Liver (tissue), 9 donors: ENCODE results near the gene ZNF592. TPM values are rescaled to one million over a fixed set of nuclear protein-coding genes. Genes with fewer than 3 reads are reported as not detected.

Experiments used
- DNase-seq: peaks from one replicate; pipeline ENCODE4 v3.0.0-alpha.2; 2017; ENCODE audit warnings: low spot score
- H3K27ac ChIP-seq, 2 donors: one replicate each; pipeline ENCODE4 v1.7.0; 2013; ENCODE audit warnings: inconsistent platforms in 2 of 2, low read length in 2 of 2, control low read depth in 1 of 2, low read depth in 1 of 2, mild to moderate bottlenecking in 1 of 2
- H3K27me3 ChIP-seq, 4 donors: one replicate each; pipeline versions ENCODE4 v1.6.1 to v1.7.0; 2013; ENCODE audit warnings: low read length in 3 of 4, inconsistent platforms in 1 of 4, mild to moderate bottlenecking in 1 of 4, moderate library complexity in 1 of 4; ENCODE audit not compliant: control insufficient read depth in 4 of 4, insufficient read depth in 4 of 4
- H3K36me3 ChIP-seq, 4 donors: one replicate each; pipeline versions ENCODE4 v1.6.1 to v1.7.0; 2013; ENCODE audit warnings: low read length in 3 of 4, mild to moderate bottlenecking in 3 of 4, low read depth in 1 of 4, moderate library complexity in 1 of 4; ENCODE audit not compliant: control insufficient read depth in 4 of 4, insufficient read depth in 3 of 4
- H3K4me1 ChIP-seq, 4 donors: one replicate each; pipeline versions ENCODE4 v1.6.1 to v1.7.0; 2013; ENCODE audit warnings: low read length in 3 of 4, mild to moderate bottlenecking in 3 of 4, moderate library complexity in 1 of 4; ENCODE audit not compliant: control insufficient read depth in 4 of 4, insufficient read depth in 4 of 4
- H3K4me3 ChIP-seq, 3 donors: one replicate each; pipeline versions ENCODE4 v1.6.1 to v1.7.0; 2013; ENCODE audit warnings: low read length in 3 of 3, control low read depth in 1 of 3, low read depth in 1 of 3, mild to moderate bottlenecking in 1 of 3
- H3K9ac ChIP-seq, 2 donors: one replicate each; pipeline ENCODE4 v1.7.0; 2013; ENCODE audit warnings: low read length in 2 of 2, mild to moderate bottlenecking in 2 of 2, moderate library complexity in 2 of 2, control low read depth in 1 of 2, low read depth in 1 of 2
- H3K9me3 ChIP-seq, 4 donors: one replicate each; pipeline versions ENCODE4 v1.6.1 to v1.7.0; 2013; ENCODE audit warnings: low read length in 3 of 4; ENCODE audit not compliant: control insufficient read depth in 4 of 4
- EGR1 ChIP-seq, 2 donors: IDR thresholded peaks; 2 replicates each; pipeline ENCODE4 v1.6.1; 2016 to 2018; ENCODE audit warnings: antibody characterized with exemption in 2 of 2, low read depth in 2 of 2
- FOXA1 ChIP-seq: IDR thresholded peaks from 2 replicates; pipeline ENCODE4 v1.6.1; 2016; ENCODE audit warnings: antibody characterized with exemption
- FOXA2 ChIP-seq: IDR thresholded peaks from 2 replicates; pipeline ENCODE4 v1.6.1; 2016; ENCODE audit warnings: antibody characterized with exemption
- GABPA ChIP-seq, 2 donors: IDR thresholded peaks in 1 of 2; conservative IDR thresholded peaks in 1 of 2; 2 replicates each; pipeline ENCODE4 v1.6.1; 2016; ENCODE audit warnings: antibody characterized with exemption in 2 of 2, mild to moderate bottlenecking in 1 of 2, moderate library complexity in 1 of 2
- HNF4A ChIP-seq, 2 donors: conservative IDR thresholded peaks; 2 replicates each; pipeline ENCODE4 v1.6.1; 2016; ENCODE audit warnings: antibody characterized with exemption in 2 of 2, mild to moderate bottlenecking in 2 of 2
- HNF4G ChIP-seq: IDR thresholded peaks from 2 replicates; pipeline ENCODE4 v1.6.1; 2016; ENCODE audit warnings: antibody characterized with exemption
- JUND ChIP-seq, 2 donors: IDR thresholded peaks; 2 replicates each; pipeline ENCODE4 v1.6.1; 2016; ENCODE audit warnings: antibody characterized with exemption in 2 of 2
- NR2F2 ChIP-seq: IDR thresholded peaks from 2 replicates; pipeline ENCODE4 v1.6.1; 2016; ENCODE audit warnings: antibody characterized with exemption
- RAD21 ChIP-seq, 2 donors: IDR thresholded peaks; 2 replicates each; pipeline ENCODE4 v1.6.1; 2016; ENCODE audit warnings: antibody characterized with exemption in 2 of 2, mild to moderate bottlenecking in 2 of 2
- RXRA ChIP-seq, 2 donors: IDR thresholded peaks; 2 replicates each; pipeline ENCODE4 v1.6.1; 2017 to 2018; ENCODE audit warnings: antibody characterized with exemption in 2 of 2, mild to moderate bottlenecking in 1 of 2
- SP1 ChIP-seq: IDR thresholded peaks from 2 replicates; pipeline ENCODE4 v1.6.1; 2018; ENCODE audit warnings: antibody characterized with exemption, mild to moderate bottlenecking
- TAF1 ChIP-seq: conservative IDR thresholded peaks from 2 replicates; pipeline ENCODE4 v1.6.1; 2016; ENCODE audit warnings: antibody characterized with exemption, mild to moderate bottlenecking
- YY1 ChIP-seq: IDR thresholded peaks from 2 replicates; pipeline ENCODE4 v1.6.1; 2016; ENCODE audit warnings: antibody characterized with exemption, mild to moderate bottlenecking
- WGBS: extraction: QIAGEN DNeasy Blood & Tissue Kit; methylation state at CpG from one replicate; pipeline ENCODE4 v1.1.7; 2013; 5-methylcytosine and 5-hydroxymethylcytosine counted together
- polyA plus RNA-seq, 2 donors: library from polyadenylated mRNA; stranded (reverse) in 1 of 2; unstranded in 1 of 2; fragments of 200-250 nt in 1 of 2; fragments of >200 nt in 1 of 2; fragmentation: Nextera tagmentation in 1 of 2; extraction: Ambion mirVana in 1 of 2; gene quantifications; one replicate each; pipeline versions ENCODE4 v1.2.1 to v1.2.3, GENCODE V29; 2013 to 2015
- total RNA-seq, 2 donors: library from RNA; depleted of rRNA; stranded (reverse); fragments of >200 nt; gene quantifications; one replicate each; pipeline ENCODE4 v1.2.3, GENCODE V29; 2014
- TF ChIP-seq, protein P1 (sequence below): IDR thresholded peaks from 2 replicates; pipeline ENCODE4 v1.6.1; 2016; ENCODE audit warnings: antibody characterized with exemption
- TF ChIP-seq, protein P2 (sequence below): IDR thresholded peaks from 2 replicates; pipeline ENCODE4 v1.6.1; 2016; ENCODE audit warnings: antibody characterized with exemption
- TF ChIP-seq, protein P3 (sequence below): IDR thresholded peaks from 2 replicates; pipeline ENCODE4 v1.6.1; 2016; ENCODE audit warnings: antibody characterized with exemption, mild to moderate bottlenecking
- TF ChIP-seq, protein P4 (sequence below): IDR thresholded peaks from 2 replicates; pipeline ENCODE4 v1.6.1; 2016; ENCODE audit warnings: antibody characterized with exemption
- TF ChIP-seq, protein P5 (sequence below): fragments of 150-350 bp; IDR thresholded peaks from 2 replicates; pipeline ENCODE4 v1.5.1; 2017; ENCODE audit warnings: improper control_type of control experiment, low read depth, low read length; ENCODE audit not compliant: missing input control
- donor health status: healthy.
- donor health status: healthy.
- donor health status: healthy.
- donor health status: healthy.
- donor health status: healthy.

Gene ZNF592
- total and polyA plus RNA-seq, 4 donors = 4.4 to 10.6 (median 7.5) TPM

DNA sequence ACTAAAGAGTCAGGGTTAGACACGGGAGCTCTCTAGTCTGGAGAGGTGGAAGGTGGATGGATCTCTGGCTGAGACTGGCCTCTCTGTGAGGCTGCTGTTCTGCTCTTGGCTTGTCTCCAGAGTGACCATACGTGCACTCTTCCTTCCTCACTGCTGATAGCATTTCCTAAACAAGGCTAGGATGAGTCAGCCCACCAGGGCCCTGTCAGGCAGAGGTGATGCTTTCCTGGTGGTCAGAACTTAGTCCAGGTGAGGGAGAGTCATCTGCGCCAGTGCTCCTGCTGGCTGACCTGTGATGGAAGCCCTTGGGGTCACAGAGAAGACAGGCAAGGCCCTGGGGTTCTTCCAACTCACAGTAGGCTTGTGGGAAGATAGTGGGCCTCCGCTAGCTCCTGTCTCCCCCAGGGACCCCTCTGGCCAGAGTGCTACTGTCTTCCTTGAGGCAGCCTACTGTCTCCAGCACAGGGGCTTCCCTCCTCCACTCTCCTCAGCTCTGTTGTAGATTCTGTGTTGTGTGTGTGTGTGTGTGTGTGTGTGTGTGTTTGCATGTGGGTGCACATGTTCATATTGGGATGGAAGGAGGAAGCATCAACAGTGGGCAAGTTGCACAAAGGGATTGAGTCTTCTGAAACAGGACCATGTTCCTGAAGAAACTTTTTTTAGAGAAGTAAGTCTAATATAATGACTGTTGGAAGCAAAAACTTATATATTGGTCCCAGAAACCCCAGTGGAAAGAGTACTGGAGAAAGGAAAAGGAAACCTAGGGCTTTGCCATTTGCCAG lies 85.2 kb downstream of the ZNF592 start:
- TF ChIP-seq FOXA2 (no peak), JUND (IDR thresholded peaks at IDR 0.05) (no peak), SP1 (no peak)
- TF ChIP-seq, protein P1, sequence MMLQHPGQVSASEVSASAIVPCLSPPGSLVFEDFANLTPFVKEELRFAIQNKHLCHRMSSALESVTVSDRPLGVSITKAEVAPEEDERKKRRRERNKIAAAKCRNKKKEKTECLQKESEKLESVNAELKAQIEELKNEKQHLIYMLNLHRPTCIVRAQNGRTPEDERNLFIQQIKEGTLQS = no peak
- no peaks in the 10 kb centered on the region for H3K36me3 ChIP-seq
- no peaks in the 10 kb centered on the region for H3K27me3 ChIP-seq
- H3K27ac ChIP-seq = no peak overlapping the region
- DNase-seq = no peak
- H3K9me3 ChIP-seq = no peaks in the 10 kb centered on the region
- 68% methylated on average over 4 of the region's 4 CpGs for WGBS
- H3K4me1 ChIP-seq = peaks cover 0 to 6% (median 3%) of the 10 kb centered on the region in 4 donors
- no peak overlapping the region for H3K4me3 ChIP-seq
- H3K9ac ChIP-seq = no peak overlapping the region

DNA sequence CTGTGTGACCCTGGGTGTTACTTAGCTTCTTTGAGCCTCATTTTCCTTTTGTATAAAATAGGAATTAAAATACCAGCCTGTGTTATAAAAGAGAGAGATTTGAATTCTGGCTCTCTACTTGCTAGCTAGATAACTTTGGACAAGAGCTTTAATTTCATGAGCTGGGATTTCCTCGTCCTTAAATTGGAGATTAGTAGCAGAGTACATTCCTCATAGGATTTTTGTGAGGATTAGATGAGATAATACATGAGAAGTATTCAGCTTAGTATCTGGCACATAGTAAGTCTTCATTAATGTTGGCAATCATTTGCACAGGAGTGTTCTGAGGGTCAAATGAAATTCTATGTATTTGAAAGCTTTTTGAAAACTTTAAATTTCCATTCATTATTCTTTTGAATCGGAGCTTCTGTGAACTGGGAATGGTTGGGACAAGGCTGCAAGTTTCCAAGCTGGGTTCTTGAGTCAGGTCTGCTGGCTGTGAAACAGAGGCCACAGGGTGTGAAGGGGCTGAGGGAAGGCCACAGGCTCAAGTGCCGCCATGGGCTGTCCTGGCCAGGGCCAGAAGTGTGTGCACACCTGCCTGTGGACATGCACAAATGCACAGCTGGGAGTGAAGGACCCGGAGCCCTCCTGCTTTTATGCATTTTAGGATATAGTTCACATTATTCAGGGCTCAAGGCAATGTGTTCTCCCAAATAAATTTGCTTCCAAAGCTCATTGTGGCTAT lies 86.0 kb downstream of the ZNF592 start:
- no peak overlapping the region for H3K27ac ChIP-seq
- no peak for TF ChIP-seq EGR1 (IDR thresholded peaks at IDR 0.05; ENCODE audit: low read depth in 2 of 2)
- TF ChIP-seq YY1 = no peak
- no peak for TF ChIP-seq TAF1
- TF ChIP-seq FOXA1 = no peak
- no peak for TF ChIP-seq NR2F2
- TF ChIP-seq, protein P2, sequence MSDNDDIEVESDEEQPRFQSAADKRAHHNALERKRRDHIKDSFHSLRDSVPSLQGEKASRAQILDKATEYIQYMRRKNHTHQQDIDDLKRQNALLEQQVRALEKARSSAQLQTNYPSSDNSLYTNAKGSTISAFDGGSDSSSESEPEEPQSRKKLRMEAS = no peak
- no peak for TF ChIP-seq GABPA (IDR thresholded peaks at IDR 0.05 in 1 of 2, conservative IDR thresholded peaks at IDR 0.05 in 1 of 2)
- TF ChIP-seq, protein P3, sequence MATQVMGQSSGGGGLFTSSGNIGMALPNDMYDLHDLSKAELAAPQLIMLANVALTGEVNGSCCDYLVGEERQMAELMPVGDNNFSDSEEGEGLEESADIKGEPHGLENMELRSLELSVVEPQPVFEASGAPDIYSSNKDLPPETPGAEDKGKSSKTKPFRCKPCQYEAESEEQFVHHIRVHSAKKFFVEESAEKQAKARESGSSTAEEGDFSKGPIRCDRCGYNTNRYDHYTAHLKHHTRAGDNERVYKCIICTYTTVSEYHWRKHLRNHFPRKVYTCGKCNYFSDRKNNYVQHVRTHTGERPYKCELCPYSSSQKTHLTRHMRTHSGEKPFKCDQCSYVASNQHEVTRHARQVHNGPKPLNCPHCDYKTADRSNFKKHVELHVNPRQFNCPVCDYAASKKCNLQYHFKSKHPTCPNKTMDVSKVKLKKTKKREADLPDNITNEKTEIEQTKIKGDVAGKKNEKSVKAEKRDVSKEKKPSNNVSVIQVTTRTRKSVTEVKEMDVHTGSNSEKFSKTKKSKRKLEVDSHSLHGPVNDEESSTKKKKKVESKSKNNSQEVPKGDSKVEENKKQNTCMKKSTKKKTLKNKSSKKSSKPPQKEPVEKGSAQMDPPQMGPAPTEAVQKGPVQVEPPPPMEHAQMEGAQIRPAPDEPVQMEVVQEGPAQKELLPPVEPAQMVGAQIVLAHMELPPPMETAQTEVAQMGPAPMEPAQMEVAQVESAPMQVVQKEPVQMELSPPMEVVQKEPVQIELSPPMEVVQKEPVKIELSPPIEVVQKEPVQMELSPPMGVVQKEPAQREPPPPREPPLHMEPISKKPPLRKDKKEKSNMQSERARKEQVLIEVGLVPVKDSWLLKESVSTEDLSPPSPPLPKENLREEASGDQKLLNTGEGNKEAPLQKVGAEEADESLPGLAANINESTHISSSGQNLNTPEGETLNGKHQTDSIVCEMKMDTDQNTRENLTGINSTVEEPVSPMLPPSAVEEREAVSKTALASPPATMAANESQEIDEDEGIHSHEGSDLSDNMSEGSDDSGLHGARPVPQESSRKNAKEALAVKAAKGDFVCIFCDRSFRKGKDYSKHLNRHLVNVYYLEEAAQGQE = no peak
- no peak for TF ChIP-seq RAD21 (IDR thresholded peaks at IDR 0.05)
- no peak for TF ChIP-seq FOXA2
- TF ChIP-seq SP1 = no peak
- TF ChIP-seq HNF4G = no peak
- no peak for TF ChIP-seq JUND (IDR thresholded peaks at IDR 0.05)
- TF ChIP-seq, protein P4, sequence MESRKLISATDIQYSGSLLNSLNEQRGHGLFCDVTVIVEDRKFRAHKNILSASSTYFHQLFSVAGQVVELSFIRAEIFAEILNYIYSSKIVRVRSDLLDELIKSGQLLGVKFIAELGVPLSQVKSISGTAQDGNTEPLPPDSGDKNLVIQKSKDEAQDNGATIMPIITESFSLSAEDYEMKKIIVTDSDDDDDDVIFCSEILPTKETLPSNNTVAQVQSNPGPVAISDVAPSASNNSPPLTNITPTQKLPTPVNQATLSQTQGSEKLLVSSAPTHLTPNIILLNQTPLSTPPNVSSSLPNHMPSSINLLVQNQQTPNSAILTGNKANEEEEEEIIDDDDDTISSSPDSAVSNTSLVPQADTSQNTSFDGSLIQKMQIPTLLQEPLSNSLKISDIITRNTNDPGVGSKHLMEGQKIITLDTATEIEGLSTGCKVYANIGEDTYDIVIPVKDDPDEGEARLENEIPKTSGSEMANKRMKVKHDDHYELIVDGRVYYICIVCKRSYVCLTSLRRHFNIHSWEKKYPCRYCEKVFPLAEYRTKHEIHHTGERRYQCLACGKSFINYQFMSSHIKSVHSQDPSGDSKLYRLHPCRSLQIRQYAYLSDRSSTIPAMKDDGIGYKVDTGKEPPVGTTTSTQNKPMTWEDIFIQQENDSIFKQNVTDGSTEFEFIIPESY = no peak
- TF ChIP-seq HNF4A (conservative IDR thresholded peaks at IDR 0.05) = no peak
- TF ChIP-seq, protein P5, sequence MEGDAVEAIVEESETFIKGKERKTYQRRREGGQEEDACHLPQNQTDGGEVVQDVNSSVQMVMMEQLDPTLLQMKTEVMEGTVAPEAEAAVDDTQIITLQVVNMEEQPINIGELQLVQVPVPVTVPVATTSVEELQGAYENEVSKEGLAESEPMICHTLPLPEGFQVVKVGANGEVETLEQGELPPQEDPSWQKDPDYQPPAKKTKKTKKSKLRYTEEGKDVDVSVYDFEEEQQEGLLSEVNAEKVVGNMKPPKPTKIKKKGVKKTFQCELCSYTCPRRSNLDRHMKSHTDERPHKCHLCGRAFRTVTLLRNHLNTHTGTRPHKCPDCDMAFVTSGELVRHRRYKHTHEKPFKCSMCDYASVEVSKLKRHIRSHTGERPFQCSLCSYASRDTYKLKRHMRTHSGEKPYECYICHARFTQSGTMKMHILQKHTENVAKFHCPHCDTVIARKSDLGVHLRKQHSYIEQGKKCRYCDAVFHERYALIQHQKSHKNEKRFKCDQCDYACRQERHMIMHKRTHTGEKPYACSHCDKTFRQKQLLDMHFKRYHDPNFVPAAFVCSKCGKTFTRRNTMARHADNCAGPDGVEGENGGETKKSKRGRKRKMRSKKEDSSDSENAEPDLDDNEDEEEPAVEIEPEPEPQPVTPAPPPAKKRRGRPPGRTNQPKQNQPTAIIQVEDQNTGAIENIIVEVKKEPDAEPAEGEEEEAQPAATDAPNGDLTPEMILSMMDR = no peak
- TF ChIP-seq, protein P1 = no peak
- no peak for TF ChIP-seq RXRA (IDR thresholded peaks at IDR 0.05)

More for the DNA sequence above, 86.0 kb downstream of the ZNF592 start:
- Histone ChIP-seq H3K9ac (no peak overlapping the region), H3K27me3 (no peaks in the 10 kb centered on the region), H3K36me3 (no peaks in the 10 kb centered on the region), H3K4me1 (peaks cover 0 to 10% (median 6%) of the 10 kb centered on the region in 4 donors), H3K4me3 (no peak overlapping the region), H3K9me3 (no peaks in the 10 kb centered on the region)
- no peak for DNase-seq
- WGBS = 92% methylated on average over 4 of the region's 4 CpGs
